OCI-LY1 (cell line): Measurements from ENCODE around the gene RNF121.

Experiments used
- CTCF ChIP-seq: fragments of 200-600 bp; sonication (generic), shearing (Covaris generic); IDR thresholded peaks from 2 replicates; pipeline ENCODE4 v1.5.1; 2017; ENCODE audit warnings: mild to moderate bottlenecking, antibody characterized with exemption, low read length, moderate library complexity, mixed read lengths
- EZH2 ChIP-seq: fragments of 200-600 bp; sonication (generic), shearing (Covaris generic); IDR thresholded peaks from 2 replicates; pipeline ENCODE4 v1.8.0; 2017; ENCODE audit warnings: borderline replicate concordance, mixed run types, mild to moderate bottlenecking, antibody characterized with exemption, low read length, moderate library complexity, mixed read lengths

GRCh38 chr11:71971680-71972079, 42.8 kb downstream of the RNF121 start:
- TF ChIP-seq EZH2 (no peak), CTCF (no peak)
